WTC11 (cell line): ENCODE results near the gene SAT2. TPM values are rescaled to one million over a fixed set of nuclear protein-coding genes. Genes with fewer than 3 reads are reported as not detected.

ENCODE experiments used
- EMX1 ChIP-seq: fragments of 250-450 bp; sonication (Bioruptor Pico); IDR thresholded peaks from 2 replicates; pipeline ENCODE4 v1.8.0; 2021; ENCODE audit warnings: mild to moderate bottlenecking
- GTF2I ChIP-seq: fragments of 250-450 bp; sonication (Bioruptor Pico); conservative IDR thresholded peaks from 2 replicates; pipeline ENCODE4 v1.4.0; 2021; ENCODE audit warnings: mild to moderate bottlenecking
- IRF2 ChIP-seq: sonication (generic); formaldehyde crosslinking; IDR thresholded peaks from 2 replicates; pipeline ENCODE4 v1.8.0; 2022; ENCODE audit warnings: low read depth, missing genetic modification reagents, borderline replicate concordance
- NFATC4 ChIP-seq: fragments of 250-450 bp; sonication (Bioruptor Pico); IDR thresholded peaks from 2 replicates; pipeline ENCODE4 v1.9.0; 2021; ENCODE audit warnings: mild to moderate bottlenecking
- NR1H2 ChIP-seq: sonication (generic); formaldehyde crosslinking; IDR thresholded peaks from 2 replicates; pipeline ENCODE4 v1.9.0; 2021; ENCODE audit warnings: mild to moderate bottlenecking, moderate library complexity, missing genetic modification reagents
- NR3C1 ChIP-seq: sonication (generic); formaldehyde crosslinking; conservative IDR thresholded peaks from 2 replicates; pipeline ENCODE4 v1.8.1; 2023; ENCODE audit warnings: low read depth, mild to moderate bottlenecking, missing genetic modification reagents
- OVOL2 ChIP-seq: fragments of 250-450 bp; sonication (Bioruptor Pico); IDR thresholded peaks from 2 replicates; pipeline ENCODE4 v1.9.0; 2021; ENCODE audit warnings: mild to moderate bottlenecking, borderline replicate concordance
- RORB ChIP-seq: fragments of 250-450 bp; sonication (Bioruptor Pico); IDR thresholded peaks from 2 replicates; pipeline ENCODE4 v1.9.0; 2021; ENCODE audit warnings: mild to moderate bottlenecking
- TP53 ChIP-seq: sonication (generic); formaldehyde crosslinking; IDR thresholded peaks from 2 replicates; pipeline ENCODE4 v1.8.1; 2023; ENCODE audit warnings: mild to moderate bottlenecking, missing genetic modification reagents
- ZBTB21 ChIP-seq: sonication (generic); formaldehyde crosslinking; IDR thresholded peaks from 2 replicates; pipeline ENCODE4 v1.8.1; 2023; ENCODE audit warnings: mild to moderate bottlenecking, missing genetic modification reagents, borderline replicate concordance
- ZNF219 ChIP-seq: sonication (generic); formaldehyde crosslinking; IDR thresholded peaks from 2 replicates; pipeline ENCODE4 v1.8.0; 2023; ENCODE audit warnings: missing genetic modification reagents, mild to moderate bottlenecking, borderline replicate concordance
- ZNF263 ChIP-seq: sonication (generic); formaldehyde crosslinking; IDR thresholded peaks from 2 replicates; pipeline ENCODE4 v1.8.1; 2022; ENCODE audit warnings: low read depth, mild to moderate bottlenecking, moderate library complexity, missing genetic modification reagents
- ZNF317 ChIP-seq: sonication (generic); formaldehyde crosslinking; IDR thresholded peaks from 2 replicates; pipeline ENCODE4 v1.8.1; 2023; ENCODE audit warnings: low read depth, mild to moderate bottlenecking, moderate library complexity, missing genetic modification reagents, borderline replicate concordance
- ZNF416 ChIP-seq: fragments of 250-450 bp; sonication (Bioruptor Pico); IDR thresholded peaks from 2 replicates; pipeline ENCODE4 v1.9.0; 2021; ENCODE audit warnings: mild to moderate bottlenecking, inconsistent platforms
- total RNA-seq: library from RNA; stranded (reverse); gene quantifications from 3 replicates; pipeline ENCODE4 v1.2.3, GENCODE V29; 2021
- TF ChIP-seq, protein P1 (sequence below): sonication (generic); formaldehyde crosslinking; IDR thresholded peaks from 2 replicates; pipeline ENCODE4 v1.8.1; 2022; ENCODE audit warnings: missing genetic modification reagents, borderline replicate concordance
- TF ChIP-seq, protein P2 (sequence below): sonication (generic); formaldehyde crosslinking; IDR thresholded peaks from 2 replicates; pipeline ENCODE4 v1.8.1; 2023; ENCODE audit warnings: mild to moderate bottlenecking, moderate library complexity, missing genetic modification reagents
- TF ChIP-seq, protein P3 (sequence below): sonication (generic); formaldehyde crosslinking; IDR thresholded peaks from 2 replicates; pipeline ENCODE4 v1.8.0; 2022; ENCODE audit warnings: mild to moderate bottlenecking, missing genetic modification reagents
- TF ChIP-seq, protein P4 (sequence below): fragments of 250-450 bp; sonication (Bioruptor Pico); IDR thresholded peaks from 2 replicates; pipeline ENCODE4 v1.9.0; 2021; ENCODE audit warnings: moderate library complexity, mild to moderate bottlenecking, inconsistent platforms, borderline replicate concordance
- TF ChIP-seq, protein P5 (sequence below): sonication (generic); formaldehyde crosslinking; IDR thresholded peaks from 2 replicates; pipeline ENCODE4 v1.8.0; 2022; ENCODE audit warnings: mild to moderate bottlenecking, missing genetic modification reagents
- TF ChIP-seq, protein P6 (sequence below): fragments of 250-450 bp; sonication (Bioruptor Pico); IDR thresholded peaks from 2 replicates; pipeline ENCODE4 v1.9.0; 2021; ENCODE audit warnings: mild to moderate bottlenecking
- TF ChIP-seq, protein P7 (sequence below): sonication (generic); formaldehyde crosslinking; IDR thresholded peaks from 2 replicates; pipeline ENCODE4 v1.8.1; 2022; ENCODE audit warnings: low read depth, missing genetic modification reagents, borderline replicate concordance
- TF ChIP-seq, protein P8 (sequence below): fragments of 250-450 bp; sonication (Bioruptor Pico); IDR thresholded peaks from 2 replicates; pipeline ENCODE4 v2.1.2; 2022; ENCODE audit warnings: mild to moderate bottlenecking, moderate library complexity
- TF ChIP-seq, protein P9 (sequence below): fragments of 200-600 bp; IDR thresholded peaks from 2 replicates; pipeline ENCODE4 v1.8.0; 2022; ENCODE audit warnings: antibody characterized with exemption

The SAT2 gene
- total RNA-seq, 1 experiment from 2014 or later: 75.8 TPM

DNA sequence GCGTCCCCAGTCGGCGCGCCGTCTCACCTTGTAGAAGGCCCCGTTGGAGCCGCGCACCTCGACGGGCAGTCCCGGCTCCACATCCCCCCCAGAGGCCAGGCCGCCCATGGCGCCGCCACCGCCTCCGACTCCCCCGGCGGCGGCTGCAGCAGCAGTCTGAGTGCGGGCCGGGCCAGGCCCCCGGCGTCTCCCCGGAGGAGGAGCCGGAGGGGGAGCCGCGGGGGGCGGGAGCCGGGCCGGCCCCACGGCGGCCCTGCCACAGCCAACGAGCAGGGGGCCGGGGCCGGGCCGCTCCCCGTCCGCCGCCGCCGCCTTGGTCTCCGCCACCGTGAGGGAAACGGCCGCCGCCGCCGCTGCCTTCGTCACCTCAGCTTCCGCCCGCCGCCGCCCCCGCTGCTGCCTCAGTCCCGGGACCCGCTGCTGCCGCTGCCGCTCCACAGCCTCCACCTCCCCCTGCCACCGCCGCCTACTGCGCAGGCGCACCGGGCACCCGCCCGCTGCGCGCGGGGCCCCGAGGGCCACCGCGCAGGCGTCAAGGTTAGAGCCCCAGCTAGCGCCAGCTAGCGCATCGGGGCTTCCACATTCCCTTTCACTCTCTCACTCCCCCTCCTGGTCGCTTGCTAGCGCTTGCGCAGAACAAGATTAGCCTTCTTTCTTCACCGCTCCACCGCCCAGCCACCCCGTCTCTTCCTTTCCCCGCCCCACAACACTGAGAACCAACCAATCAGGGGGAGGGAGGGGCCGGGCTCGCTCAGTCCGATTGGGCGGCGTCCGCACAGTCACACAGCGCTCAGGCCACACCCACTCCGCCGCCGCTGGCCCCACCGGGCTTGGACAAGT lies 13.0 kb downstream of the SAT2 start, which contains the start of gene FXR2 (continued):
- TF ChIP-seq, protein P1, sequence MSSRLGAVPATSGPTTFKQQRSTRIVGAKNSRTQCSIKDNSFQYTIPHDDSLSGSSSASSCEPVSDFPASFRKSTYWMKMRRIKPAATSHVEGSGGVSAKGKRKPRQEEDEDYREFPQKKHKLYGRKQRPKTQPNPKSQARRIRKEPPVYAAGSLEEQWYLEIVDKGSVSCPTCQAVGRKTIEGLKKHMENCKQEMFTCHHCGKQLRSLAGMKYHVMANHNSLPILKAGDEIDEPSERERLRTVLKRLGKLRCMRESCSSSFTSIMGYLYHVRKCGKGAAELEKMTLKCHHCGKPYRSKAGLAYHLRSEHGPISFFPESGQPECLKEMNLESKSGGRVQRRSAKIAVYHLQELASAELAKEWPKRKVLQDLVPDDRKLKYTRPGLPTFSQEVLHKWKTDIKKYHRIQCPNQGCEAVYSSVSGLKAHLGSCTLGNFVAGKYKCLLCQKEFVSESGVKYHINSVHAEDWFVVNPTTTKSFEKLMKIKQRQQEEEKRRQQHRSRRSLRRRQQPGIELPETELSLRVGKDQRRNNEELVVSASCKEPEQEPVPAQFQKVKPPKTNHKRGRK (CRISPR knock-in tag): no peak
- TF ChIP-seq RORB (CRISPR knock-in tag) (no peak), IRF2 (CRISPR knock-in tag) (no peak), NR1H2 (CRISPR knock-in tag) (no peak), OVOL2 (CRISPR knock-in tag) (no peak), EMX1 (CRISPR knock-in tag) (no peak), ZNF317 (no peak), NFATC4 (no peak), GTF2I (CRISPR knock-in tag) (no peak), NR3C1 (CRISPR knock-in tag) (no peak), ZBTB21 (CRISPR knock-in tag) (no peak), ZNF263 (CRISPR knock-in tag) (no peak), TP53 (CRISPR knock-in tag) (no peak), ZNF219 (CRISPR knock-in tag) (no peak), ZNF416 (CRISPR knock-in tag) (no peak)
- TF ChIP-seq, protein P2, sequence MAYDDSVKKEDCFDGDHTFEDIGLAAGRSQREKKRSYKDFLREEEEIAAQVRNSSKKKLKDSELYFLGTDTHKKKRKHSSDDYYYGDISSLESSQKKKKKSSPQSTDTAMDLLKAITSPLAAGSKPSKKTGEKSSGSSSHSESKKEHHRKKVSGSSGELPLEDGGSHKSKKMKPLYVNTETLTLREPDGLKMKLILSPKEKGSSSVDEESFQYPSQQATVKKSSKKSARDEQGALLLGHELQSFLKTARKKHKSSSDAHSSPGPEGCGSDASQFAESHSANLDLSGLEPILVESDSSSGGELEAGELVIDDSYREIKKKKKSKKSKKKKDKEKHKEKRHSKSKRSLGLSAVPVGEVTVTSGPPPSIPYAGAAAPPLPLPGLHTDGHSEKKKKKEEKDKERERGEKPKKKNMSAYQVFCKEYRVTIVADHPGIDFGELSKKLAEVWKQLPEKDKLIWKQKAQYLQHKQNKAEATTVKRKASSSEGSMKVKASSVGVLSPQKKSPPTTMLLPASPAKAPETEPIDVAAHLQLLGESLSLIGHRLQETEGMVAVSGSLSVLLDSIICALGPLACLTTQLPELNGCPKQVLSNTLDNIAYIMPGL (CRISPR knock-in tag): peak; percentile 8; the same call in 1 of the 2 replicates
- TF ChIP-seq, protein P3, sequence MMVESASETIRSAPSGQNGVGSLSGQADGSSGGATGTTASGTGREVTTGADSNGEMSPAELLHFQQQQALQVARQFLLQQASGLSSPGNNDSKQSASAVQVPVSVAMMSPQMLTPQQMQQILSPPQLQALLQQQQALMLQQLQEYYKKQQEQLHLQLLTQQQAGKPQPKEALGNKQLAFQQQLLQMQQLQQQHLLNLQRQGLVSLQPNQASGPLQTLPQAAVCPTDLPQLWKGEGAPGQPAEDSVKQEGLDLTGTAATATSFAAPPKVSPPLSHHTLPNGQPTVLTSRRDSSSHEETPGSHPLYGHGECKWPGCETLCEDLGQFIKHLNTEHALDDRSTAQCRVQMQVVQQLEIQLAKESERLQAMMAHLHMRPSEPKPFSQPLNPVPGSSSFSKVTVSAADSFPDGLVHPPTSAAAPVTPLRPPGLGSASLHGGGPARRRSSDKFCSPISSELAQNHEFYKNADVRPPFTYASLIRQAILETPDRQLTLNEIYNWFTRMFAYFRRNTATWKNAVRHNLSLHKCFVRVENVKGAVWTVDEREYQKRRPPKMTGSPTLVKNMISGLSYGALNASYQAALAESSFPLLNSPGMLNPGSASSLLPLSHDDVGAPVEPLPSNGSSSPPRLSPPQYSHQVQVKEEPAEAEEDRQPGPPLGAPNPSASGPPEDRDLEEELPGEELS (CRISPR knock-in tag): 0 out of 2 replicates have a peak, but pooled peaks have one; percentile 42
- TF ChIP-seq, protein P4, sequence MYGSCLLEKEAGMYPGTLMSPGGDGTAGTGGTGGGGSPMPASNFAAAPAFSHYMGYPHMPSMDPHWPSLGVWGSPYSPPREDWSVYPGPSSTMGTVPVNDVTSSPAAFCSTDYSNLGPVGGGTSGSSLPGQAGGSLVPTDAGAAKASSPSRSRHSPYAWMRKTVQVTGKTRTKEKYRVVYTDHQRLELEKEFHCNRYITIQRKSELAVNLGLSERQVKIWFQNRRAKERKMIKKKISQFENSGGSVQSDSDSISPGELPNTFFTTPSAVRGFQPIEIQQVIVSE (CRISPR knock-in tag): no peak
- TF ChIP-seq, protein P5, sequence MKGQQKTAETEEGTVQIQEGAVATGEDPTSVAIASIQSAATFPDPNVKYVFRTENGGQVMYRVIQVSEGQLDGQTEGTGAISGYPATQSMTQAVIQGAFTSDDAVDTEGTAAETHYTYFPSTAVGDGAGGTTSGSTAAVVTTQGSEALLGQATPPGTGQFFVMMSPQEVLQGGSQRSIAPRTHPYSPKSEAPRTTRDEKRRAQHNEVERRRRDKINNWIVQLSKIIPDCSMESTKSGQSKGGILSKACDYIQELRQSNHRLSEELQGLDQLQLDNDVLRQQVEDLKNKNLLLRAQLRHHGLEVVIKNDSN (CRISPR knock-in tag): no peak
- TF ChIP-seq, protein P6, sequence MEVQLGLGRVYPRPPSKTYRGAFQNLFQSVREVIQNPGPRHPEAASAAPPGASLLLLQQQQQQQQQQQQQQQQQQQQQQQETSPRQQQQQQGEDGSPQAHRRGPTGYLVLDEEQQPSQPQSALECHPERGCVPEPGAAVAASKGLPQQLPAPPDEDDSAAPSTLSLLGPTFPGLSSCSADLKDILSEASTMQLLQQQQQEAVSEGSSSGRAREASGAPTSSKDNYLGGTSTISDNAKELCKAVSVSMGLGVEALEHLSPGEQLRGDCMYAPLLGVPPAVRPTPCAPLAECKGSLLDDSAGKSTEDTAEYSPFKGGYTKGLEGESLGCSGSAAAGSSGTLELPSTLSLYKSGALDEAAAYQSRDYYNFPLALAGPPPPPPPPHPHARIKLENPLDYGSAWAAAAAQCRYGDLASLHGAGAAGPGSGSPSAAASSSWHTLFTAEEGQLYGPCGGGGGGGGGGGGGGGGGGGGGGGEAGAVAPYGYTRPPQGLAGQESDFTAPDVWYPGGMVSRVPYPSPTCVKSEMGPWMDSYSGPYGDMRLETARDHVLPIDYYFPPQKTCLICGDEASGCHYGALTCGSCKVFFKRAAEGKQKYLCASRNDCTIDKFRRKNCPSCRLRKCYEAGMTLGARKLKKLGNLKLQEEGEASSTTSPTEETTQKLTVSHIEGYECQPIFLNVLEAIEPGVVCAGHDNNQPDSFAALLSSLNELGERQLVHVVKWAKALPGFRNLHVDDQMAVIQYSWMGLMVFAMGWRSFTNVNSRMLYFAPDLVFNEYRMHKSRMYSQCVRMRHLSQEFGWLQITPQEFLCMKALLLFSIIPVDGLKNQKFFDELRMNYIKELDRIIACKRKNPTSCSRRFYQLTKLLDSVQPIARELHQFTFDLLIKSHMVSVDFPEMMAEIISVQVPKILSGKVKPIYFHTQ (CRISPR knock-in tag): no peak
- TF ChIP-seq, protein P7, sequence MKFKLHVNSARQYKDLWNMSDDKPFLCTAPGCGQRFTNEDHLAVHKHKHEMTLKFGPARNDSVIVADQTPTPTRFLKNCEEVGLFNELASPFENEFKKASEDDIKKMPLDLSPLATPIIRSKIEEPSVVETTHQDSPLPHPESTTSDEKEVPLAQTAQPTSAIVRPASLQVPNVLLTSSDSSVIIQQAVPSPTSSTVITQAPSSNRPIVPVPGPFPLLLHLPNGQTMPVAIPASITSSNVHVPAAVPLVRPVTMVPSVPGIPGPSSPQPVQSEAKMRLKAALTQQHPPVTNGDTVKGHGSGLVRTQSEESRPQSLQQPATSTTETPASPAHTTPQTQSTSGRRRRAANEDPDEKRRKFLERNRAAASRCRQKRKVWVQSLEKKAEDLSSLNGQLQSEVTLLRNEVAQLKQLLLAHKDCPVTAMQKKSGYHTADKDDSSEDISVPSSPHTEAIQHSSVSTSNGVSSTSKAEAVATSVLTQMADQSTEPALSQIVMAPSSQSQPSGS (CRISPR knock-in tag): no peak
- TF ChIP-seq, protein P8, sequence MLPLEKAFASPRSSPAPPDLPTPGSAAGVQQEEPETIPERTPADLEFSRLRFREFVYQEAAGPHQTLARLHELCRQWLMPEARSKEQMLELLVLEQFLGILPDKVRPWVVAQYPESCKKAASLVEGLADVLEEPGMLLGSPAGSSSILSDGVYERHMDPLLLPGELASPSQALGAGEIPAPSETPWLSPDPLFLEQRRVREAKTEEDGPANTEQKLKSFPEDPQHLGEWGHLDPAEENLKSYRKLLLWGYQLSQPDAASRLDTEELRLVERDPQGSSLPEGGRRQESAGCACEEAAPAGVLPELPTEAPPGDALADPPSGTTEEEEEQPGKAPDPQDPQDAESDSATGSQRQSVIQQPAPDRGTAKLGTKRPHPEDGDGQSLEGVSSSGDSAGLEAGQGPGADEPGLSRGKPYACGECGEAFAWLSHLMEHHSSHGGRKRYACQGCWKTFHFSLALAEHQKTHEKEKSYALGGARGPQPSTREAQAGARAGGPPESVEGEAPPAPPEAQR (CRISPR knock-in tag): no peak
- TF ChIP-seq, protein P9, sequence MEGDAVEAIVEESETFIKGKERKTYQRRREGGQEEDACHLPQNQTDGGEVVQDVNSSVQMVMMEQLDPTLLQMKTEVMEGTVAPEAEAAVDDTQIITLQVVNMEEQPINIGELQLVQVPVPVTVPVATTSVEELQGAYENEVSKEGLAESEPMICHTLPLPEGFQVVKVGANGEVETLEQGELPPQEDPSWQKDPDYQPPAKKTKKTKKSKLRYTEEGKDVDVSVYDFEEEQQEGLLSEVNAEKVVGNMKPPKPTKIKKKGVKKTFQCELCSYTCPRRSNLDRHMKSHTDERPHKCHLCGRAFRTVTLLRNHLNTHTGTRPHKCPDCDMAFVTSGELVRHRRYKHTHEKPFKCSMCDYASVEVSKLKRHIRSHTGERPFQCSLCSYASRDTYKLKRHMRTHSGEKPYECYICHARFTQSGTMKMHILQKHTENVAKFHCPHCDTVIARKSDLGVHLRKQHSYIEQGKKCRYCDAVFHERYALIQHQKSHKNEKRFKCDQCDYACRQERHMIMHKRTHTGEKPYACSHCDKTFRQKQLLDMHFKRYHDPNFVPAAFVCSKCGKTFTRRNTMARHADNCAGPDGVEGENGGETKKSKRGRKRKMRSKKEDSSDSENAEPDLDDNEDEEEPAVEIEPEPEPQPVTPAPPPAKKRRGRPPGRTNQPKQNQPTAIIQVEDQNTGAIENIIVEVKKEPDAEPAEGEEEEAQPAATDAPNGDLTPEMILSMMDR: peak; percentile 36; the same call in 1 of the 2 replicates
